Keratinocyte (primary cell): ENCODE measurements around the gene PGLYRP4. TPM values are rescaled to one million over a fixed set of nuclear protein-coding genes. Genes with fewer than 3 reads are reported as not detected.

Experiments used
- DNase-seq: peaks from one replicate; pipeline ENCODE4 v3.0.0-alpha.2; 2011; ENCODE audit warnings: low read depth, missing footprints, low spot score
- FAIRE-seq: peaks from 2 replicates; lab custom pipeline; 2011; peaks lifted over from hg19 to GRCh38; lab: Jason Lieb, UNC
- H2AFZ ChIP-seq: 2 replicates; pipeline ENCODE4 v1.6.0; 2012; ENCODE audit warnings: low read length, control low read depth, inconsistent platforms; ENCODE audit not compliant: control insufficient read depth
- H3K27ac ChIP-seq: 2 replicates; pipeline ENCODE4 v1.5.1; 2011; ENCODE audit warnings: low read length; ENCODE audit not compliant: control insufficient read depth, insufficient read depth
- H3K27me3 ChIP-seq: 3 replicates; pipeline ENCODE4 v1.6.0; 2011; ENCODE audit warnings: low read length; ENCODE audit not compliant: control insufficient read depth, insufficient read depth; ENCODE audit errors: extremely low read depth
- H3K36me3 ChIP-seq, 2 experiments: 2 replicates in 1 of 2; 3 replicates in 1 of 2; pipeline ENCODE4 v1.5.1; 2011; ENCODE audit warnings: low read length in 2 of 2, mild to moderate bottlenecking in 1 of 2; ENCODE audit not compliant: control insufficient read depth in 2 of 2, insufficient read depth in 2 of 2; ENCODE audit errors: extremely low read depth in 1 of 2
- H3K4me1 ChIP-seq: 3 replicates; pipeline ENCODE4 v1.5.1; 2011; ENCODE audit warnings: low read length; ENCODE audit not compliant: control insufficient read depth, insufficient read depth; ENCODE audit errors: extremely low read depth
- H3K4me2 ChIP-seq: 3 replicates; pipeline ENCODE4 v1.6.0; 2011; ENCODE audit warnings: low read depth, low read length; ENCODE audit not compliant: control insufficient read depth, insufficient read depth; ENCODE audit errors: extremely low read depth
- H3K4me3 ChIP-seq, 3 experiments: fragments of 200-600 bp in 1 of 3; sonication (generic) in 1 of 3; 2 replicates in 2 of 3; 3 replicates in 1 of 3; pipeline ENCODE4 v1.5.1; 2011 to 2016; ENCODE audit warnings: low read length in 3 of 3, mild to moderate bottlenecking in 3 of 3, control low read depth in 2 of 3, inconsistent platforms in 1 of 3, low read depth in 1 of 3, mixed read lengths in 1 of 3, mixed run types in 1 of 3, moderate library complexity in 1 of 3; ENCODE audit not compliant: control insufficient read depth in 2 of 3, insufficient read depth in 2 of 3; ENCODE audit errors: extremely low read depth in 1 of 3
- H3K79me2 ChIP-seq: 2 replicates; pipeline ENCODE4 v1.6.0; 2012; ENCODE audit warnings: low read length; ENCODE audit not compliant: control insufficient read depth, insufficient read depth
- H3K9ac ChIP-seq: 3 replicates; pipeline ENCODE4 v1.6.0; 2011; ENCODE audit warnings: low read length; ENCODE audit not compliant: control insufficient read depth, insufficient read depth; ENCODE audit errors: extremely low read depth
- H3K9me1 ChIP-seq: 3 replicates; pipeline ENCODE4 v1.6.0; 2011; ENCODE audit warnings: low read length; ENCODE audit not compliant: control insufficient read depth, insufficient read depth; ENCODE audit errors: extremely low read depth
- H3K9me3 ChIP-seq: 2 replicates; pipeline ENCODE4 v1.5.1; 2012; ENCODE audit warnings: low read depth, low read length; ENCODE audit not compliant: control insufficient read depth
- H4K20me1 ChIP-seq: 3 replicates; pipeline ENCODE4 v1.6.0; 2011; ENCODE audit warnings: low read length; ENCODE audit not compliant: control insufficient read depth, insufficient read depth; ENCODE audit errors: extremely low read depth
- EZH2 ChIP-seq: IDR thresholded peaks from one replicate; pipeline ENCODE4 v1.6.1; 2012; ENCODE audit warnings: inconsistent platforms, mild to moderate bottlenecking, low read length, moderate library complexity
- dilution Hi-C: fragments of 300-500 bp; cut with MboI; formaldehyde crosslinking; loops from one replicate; pipeline ENCODE4 v1.7.0; 2020; ENCODE audit warnings: low sequenced_read_pairs; ENCODE audit not compliant: extremely low pct_ligation_motif_present
- polyA plus RNA-seq, 5 experiments: library from polyadenylated mRNA; depleted of rRNA in 3 of 5; stranded (reverse) in 3 of 5; stranded (forward) in 1 of 5; unstranded in 1 of 5; fragments of >200 nt; gene quantifications; 1 replicate in 1 of 5; 2 replicates in 3 of 5; 3 replicates in 1 of 5; pipeline versions ENCODE4 v1.2.1 to v1.2.3, GENCODE V29; 2011 to 2012; ENCODE audit warnings: missing spikeins in 2 of 5, low read depth in 1 of 5, low replicate concordance in 1 of 5
- TF ChIP-seq, protein P1 (sequence below), 3 experiments: IDR thresholded peaks in 1 of 3; conservative IDR thresholded peaks in 1 of 3; optimal IDR thresholded peaks in 1 of 3; 2 replicates in 2 of 3; 3 replicates in 1 of 3; pipeline versions ENCODE3 to v1.5.1; 2011; ENCODE audit warnings: low read length in 3 of 3, mild to moderate bottlenecking in 3 of 3, moderate library complexity in 2 of 3, control low read depth in 1 of 3, inconsistent platforms in 1 of 3; ENCODE audit not compliant: insufficient read depth in 2 of 3; ENCODE audit errors: extremely low read depth in 1 of 3

PGLYRP4 gene
- polyA plus RNA-seq, 1 donor (not counting 4 experiments of a cell fraction or from before 2014, with no cell fraction given) = 3.8 TPM

DNA sequence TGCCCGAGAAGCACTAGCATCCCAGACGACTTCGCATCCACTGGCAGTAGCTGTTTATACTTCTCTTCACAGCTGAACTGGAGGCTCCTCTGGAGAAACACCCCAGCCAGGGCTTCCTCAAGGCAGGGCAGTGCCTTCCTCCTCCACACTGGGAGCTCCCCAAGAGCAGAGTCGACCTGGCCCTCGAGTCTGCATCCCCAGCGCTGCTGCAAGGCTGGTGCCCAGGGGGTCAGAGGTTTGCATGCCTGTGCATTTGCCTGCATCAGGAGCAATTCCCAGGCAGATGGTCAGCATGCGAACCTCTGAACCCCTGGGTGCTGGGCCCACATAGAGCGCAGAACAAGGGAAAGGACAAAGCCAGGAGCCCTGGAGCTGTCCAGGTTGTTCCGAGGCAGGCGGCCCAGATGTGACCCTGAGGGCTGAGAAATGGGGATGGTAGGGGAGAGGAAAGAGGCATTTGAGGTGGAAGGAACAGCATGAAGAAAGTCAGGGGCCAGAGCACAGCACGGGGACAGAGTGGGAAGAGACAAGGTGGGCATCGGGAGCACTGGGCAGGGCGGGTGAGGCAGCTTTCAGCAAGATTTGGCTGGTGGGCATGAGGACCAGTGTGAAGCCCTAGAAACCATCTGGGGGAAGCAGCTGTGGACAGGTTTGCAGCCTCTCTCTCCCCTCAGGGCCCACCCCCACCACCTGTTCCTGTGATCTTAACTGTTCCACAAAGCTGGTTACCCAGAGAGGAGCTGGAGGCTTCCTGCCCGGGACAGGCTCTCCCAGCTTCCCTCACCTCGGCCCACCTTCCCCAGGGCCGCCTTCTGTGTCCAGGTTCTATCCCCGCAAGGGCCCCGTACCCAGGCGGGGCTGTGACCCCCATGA, 48.6 kb upstream of the PGLYRP4 start:
- no peaks in the 10 kb centered on the region for H3K79me2 ChIP-seq
- no peaks in the 10 kb centered on the region for H3K36me3 ChIP-seq
- no peak for TF ChIP-seq EZH2
- TF ChIP-seq, protein P1, sequence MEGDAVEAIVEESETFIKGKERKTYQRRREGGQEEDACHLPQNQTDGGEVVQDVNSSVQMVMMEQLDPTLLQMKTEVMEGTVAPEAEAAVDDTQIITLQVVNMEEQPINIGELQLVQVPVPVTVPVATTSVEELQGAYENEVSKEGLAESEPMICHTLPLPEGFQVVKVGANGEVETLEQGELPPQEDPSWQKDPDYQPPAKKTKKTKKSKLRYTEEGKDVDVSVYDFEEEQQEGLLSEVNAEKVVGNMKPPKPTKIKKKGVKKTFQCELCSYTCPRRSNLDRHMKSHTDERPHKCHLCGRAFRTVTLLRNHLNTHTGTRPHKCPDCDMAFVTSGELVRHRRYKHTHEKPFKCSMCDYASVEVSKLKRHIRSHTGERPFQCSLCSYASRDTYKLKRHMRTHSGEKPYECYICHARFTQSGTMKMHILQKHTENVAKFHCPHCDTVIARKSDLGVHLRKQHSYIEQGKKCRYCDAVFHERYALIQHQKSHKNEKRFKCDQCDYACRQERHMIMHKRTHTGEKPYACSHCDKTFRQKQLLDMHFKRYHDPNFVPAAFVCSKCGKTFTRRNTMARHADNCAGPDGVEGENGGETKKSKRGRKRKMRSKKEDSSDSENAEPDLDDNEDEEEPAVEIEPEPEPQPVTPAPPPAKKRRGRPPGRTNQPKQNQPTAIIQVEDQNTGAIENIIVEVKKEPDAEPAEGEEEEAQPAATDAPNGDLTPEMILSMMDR (optimal IDR thresholded peaks at IDR 0.05 in 1 of 3, IDR thresholded peaks at IDR 0.05 in 1 of 3, conservative IDR thresholded peaks at IDR 0.05 in 1 of 3; ENCODE audit: extremely low read depth in 1 of 3, insufficient read depth in 2 of 3, low read length in 3 of 3) = no peak
- no peak overlapping the region for H3K4me3 ChIP-seq
- dilution Hi-C loops = no loop called here
- peaks cover 18% of the 10 kb centered on the region for H3K27me3 ChIP-seq
- no peak for DNase-seq
- H3K9me1 ChIP-seq = no peaks in the 10 kb centered on the region
- H3K4me2 ChIP-seq = no peak overlapping the region
- no peak overlapping the region for H2AFZ ChIP-seq
- no peak for FAIRE-seq
- H3K27ac ChIP-seq = no peak overlapping the region
- peaks cover 10% of the 10 kb centered on the region for H3K4me1 ChIP-seq
- no peak overlapping the region for H3K9ac ChIP-seq
- no peaks in the 10 kb centered on the region for H3K9me3 ChIP-seq
- H4K20me1 ChIP-seq = no peaks in the 10 kb centered on the region

DNA sequence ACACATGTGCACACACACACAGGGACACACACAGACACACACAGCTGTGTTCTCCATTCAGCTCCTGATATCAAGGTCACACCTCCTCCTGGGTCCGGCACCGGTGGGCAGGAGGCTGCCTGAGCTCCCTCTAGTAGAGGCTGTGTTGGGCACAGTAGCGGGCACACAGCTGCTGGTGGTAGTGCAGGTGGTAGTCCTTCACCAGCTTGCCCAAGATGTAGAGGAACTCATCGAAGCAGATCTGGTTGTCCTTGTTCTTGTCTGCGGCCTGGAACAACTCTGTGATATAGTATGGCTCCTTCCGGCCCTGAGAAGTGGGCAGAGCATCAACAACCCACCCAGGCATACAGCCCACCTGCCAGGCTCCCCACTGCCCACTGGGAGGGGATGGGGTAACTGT, 47.8 kb upstream of the PGLYRP4 start:
- Histone ChIP-seq H3K9me1 (no peaks in the 10 kb centered on the region), H2AFZ (no peak overlapping the region), H3K4me1 (peaks cover 13% of the 10 kb centered on the region), H3K36me3 (no peaks in the 10 kb centered on the region), H3K4me2 (no peak overlapping the region), H3K9me3 (no peaks in the 10 kb centered on the region), H3K27ac (no peak overlapping the region), H3K9ac (no peak overlapping the region), H4K20me1 (no peaks in the 10 kb centered on the region), H3K79me2 (no peaks in the 10 kb centered on the region), H3K4me3 (no peak overlapping the region), H3K27me3 (peaks cover 15% of the 10 kb centered on the region)
- dilution Hi-C loops = no loop called here
- no peak for FAIRE-seq
- DNase-seq = no peak
- TF ChIP-seq, protein P1 (optimal IDR thresholded peaks at IDR 0.05 in 1 of 3, IDR thresholded peaks at IDR 0.05 in 1 of 3, conservative IDR thresholded peaks at IDR 0.05 in 1 of 3; ENCODE audit: extremely low read depth in 1 of 3, insufficient read depth in 2 of 3, low read length in 3 of 3) = no peak
